HepG2 (cell line): ENCODE measurements around the gene UBE2I. TPM values are rescaled to one million over a fixed set of nuclear protein-coding genes. Genes with fewer than 3 reads are reported as not detected.

Source experiments
- AKNA ChIP-seq: sonication (generic); formaldehyde crosslinking; IDR thresholded peaks from 2 replicates; pipeline ENCODE4 v1.4.0; 2020; ENCODE audit warnings: missing genetic modification reagents, borderline replicate concordance
- CENPX ChIP-seq: sonication (generic); formaldehyde crosslinking; IDR thresholded peaks from 2 replicates; pipeline ENCODE4 v1.9.0; 2021; ENCODE audit warnings: mild to moderate bottlenecking, missing genetic modification reagents, moderate library complexity
- ELF1 ChIP-seq: sonication (generic); formaldehyde crosslinking; IDR thresholded peaks from 2 replicates; pipeline ENCODE4 v1.4.0; 2020; ENCODE audit warnings: missing genetic modification reagents
- KLF16 ChIP-seq, 2 experiments: sonication (generic) in 1 of 2; formaldehyde crosslinking in 1 of 2; IDR thresholded peaks; 2 replicates each; pipeline versions ENCODE4 v1.6.1 to v1.8.0; 2016 to 2023; ENCODE audit warnings: missing genetic modification reagents in 2 of 2, missing compliant biosample characterization in 1 of 2
- MNT ChIP-seq: fragments of 450-650 bp; IDR thresholded peaks from 2 replicates; pipeline ENCODE4 v1.6.1; 2016
- NCOR1 ChIP-seq: fragments of 200-600 bp; sonication (generic); IDR thresholded peaks from 2 replicates; pipeline ENCODE4 v1.7.0; 2017; ENCODE audit warnings: antibody characterized with exemption, low read length, borderline replicate concordance
- USF2 ChIP-seq, 2 experiments: sonication (generic) in 1 of 2; formaldehyde crosslinking in 1 of 2; IDR thresholded peaks; 2 replicates each; pipeline versions ENCODE4 v1.5.1 to v1.6.1; 2011 to 2020; ENCODE audit warnings: borderline replicate concordance in 1 of 2, low read depth in 1 of 2, low read length in 1 of 2, mild to moderate bottlenecking in 1 of 2, missing genetic modification reagents in 1 of 2, moderate library complexity in 1 of 2
- ZNF337 ChIP-seq: sonication (generic); formaldehyde crosslinking; IDR thresholded peaks from 2 replicates; pipeline ENCODE4 v1.5.1; 2020; ENCODE audit warnings: missing genetic modification reagents, low read depth, mild to moderate bottlenecking, borderline replicate concordance
- ZNF691 ChIP-seq: sonication (generic); formaldehyde crosslinking; IDR thresholded peaks from 2 replicates; pipeline ENCODE4 v1.4.0; 2020; ENCODE audit warnings: missing genetic modification reagents, low read depth, mild to moderate bottlenecking, borderline replicate concordance
- ZNF83 ChIP-seq: sonication (generic); formaldehyde crosslinking; IDR thresholded peaks from 2 replicates; pipeline ENCODE4 v1.4.0; 2020; ENCODE audit warnings: missing genetic modification reagents, mild to moderate bottlenecking, borderline replicate concordance
- polyA plus RNA-seq, 8 experiments: library from polyadenylated mRNA; depleted of rRNA in 3 of 8; stranded (reverse) in 7 of 8; unstranded in 1 of 8; fragments of >200 nt; fragmentation: Illumina TruSeq in 4 of 8; extraction: Trizol in 4 of 8; gene quantifications; 2 replicates each; pipeline versions ENCODE4 v1.2.1 to v1.2.3, GENCODE V29; 2011 to 2016; ENCODE audit warnings: low read depth in 4 of 8, missing spikeins in 1 of 8, mixed read lengths in 1 of 8; ENCODE audit not compliant: insufficient read depth in 1 of 8
- total RNA-seq, 5 experiments: library from RNA; depleted of rRNA; stranded (reverse); fragments of >200 nt; fragmentation: Illumina TruSeq; extraction: Trizol; gene quantifications; 2 replicates each; pipeline ENCODE4 v1.2.3, GENCODE V29; 2016; ENCODE audit warnings: low read depth in 1 of 5

Gene UBE2I
- total and polyA plus RNA-seq, 2 of the 13 experiments (the other 11 are each of a cell fraction or from before 2014, with no cell fraction given): 75.8 to 98.9 TPM

GRCh38 chr16:1351582-1352362 is 42.3 kb downstream of the UBE2I start, which contains the start of the genes GNPTG and TSR3 (continued):
- no peak for TF ChIP-seq ZNF337 (CRISPR knock-in tag)
- no peak for TF ChIP-seq AKNA (CRISPR knock-in tag)
- no peak for TF ChIP-seq NCOR1
- TF ChIP-seq KLF16 (CRISPR knock-in tag; IDR thresholded peaks at IDR 0.05): 0 out of 4 replicates have a peak, but pooled peaks of 1 of the 2 experiments have one; percentile 45
- TF ChIP-seq ELF1 (CRISPR knock-in tag): peak; percentile 87
- TF ChIP-seq ZNF691 (CRISPR knock-in tag): peak; percentile 72; the same call in 1 of the 2 replicates
- 0 out of 2 replicates have a peak, but pooled peaks have one; percentile 16 for TF ChIP-seq MNT
- peak; percentile 99 for TF ChIP-seq USF2 (IDR thresholded peaks at IDR 0.05; ENCODE audit: low read depth, low read length)
- peak; percentile 85; the same call in 1 of the 2 replicates for TF ChIP-seq USF2 (CRISPR knock-in tag; IDR thresholded peaks at IDR 0.05; ENCODE audit: borderline replicate concordance)
- no peak for TF ChIP-seq CENPX
- TF ChIP-seq ZNF83: 0 out of 2 replicates have a peak, but pooled peaks have one; percentile 79
